Cardiac muscle cell (in vitro differentiated cells and primary cell): Measurements from ENCODE around the gene LCN9. TPM values are rescaled to one million over a fixed set of nuclear protein-coding genes. Genes with fewer than 3 reads are reported as not detected.

Source experiments
- DNase-seq, 2 donors: peaks; one replicate each; pipeline versions ENCODE4 v3.0.0 to v3.0.0-alpha.2; 2010 to 2017; ENCODE audit warnings: low read depth in 1 of 2, low spot score in 1 of 2
- H3K27ac ChIP-seq: fragments of 200-600 bp; sonication (generic); 2 replicates; pipeline ENCODE4 v1.5.1; 2016
- H3K27me3 ChIP-seq: fragments of 200-600 bp; sonication (generic); 2 replicates; pipeline ENCODE4 v1.6.0; 2016; ENCODE audit warnings: control low read depth
- H3K36me3 ChIP-seq: fragments of 200-600 bp; sonication (generic); 2 replicates; pipeline ENCODE4 v1.5.1; 2016; ENCODE audit warnings: control low read depth
- H3K4me1 ChIP-seq: fragments of 200-600 bp; sonication (generic); 2 replicates; pipeline ENCODE4 v1.8.1; 2017; ENCODE audit warnings: low read depth, mild to moderate bottlenecking, mixed run types
- H3K4me3 ChIP-seq: fragments of 200-600 bp; sonication (generic); 2 replicates; pipeline ENCODE4 v1.5.1; 2016; ENCODE audit warnings: mild to moderate bottlenecking
- H3K9me3 ChIP-seq: fragments of 200-600 bp; sonication (generic); 2 replicates; pipeline ENCODE4 v1.5.1; 2017; ENCODE audit warnings: low read depth, mild to moderate bottlenecking, control low read depth
- polyA plus RNA-seq: library from polyadenylated mRNA; unstranded; fragments of >200 nt; fragmentation: Nextera tagmentation; extraction: Ambion mirVana; gene quantifications from 2 replicates; pipeline ENCODE4 v1.2.1, GENCODE V29; 2016
- total RNA-seq: library from RNA; depleted of rRNA; stranded (reverse); fragments of >200 nt; gene quantifications from 2 replicates; pipeline ENCODE4 v1.2.3, GENCODE V29; 2016
- TF ChIP-seq, protein P1 (sequence below): IDR thresholded peaks from 2 replicates; pipeline ENCODE4 v1.5.1; 2012; ENCODE audit warnings: low read depth, mild to moderate bottlenecking, low read length

LCN9 gene
- total and polyA plus RNA-seq, 2 experiments from 2014 or later, result 0.17 TPM; not detected in 1

DNA sequence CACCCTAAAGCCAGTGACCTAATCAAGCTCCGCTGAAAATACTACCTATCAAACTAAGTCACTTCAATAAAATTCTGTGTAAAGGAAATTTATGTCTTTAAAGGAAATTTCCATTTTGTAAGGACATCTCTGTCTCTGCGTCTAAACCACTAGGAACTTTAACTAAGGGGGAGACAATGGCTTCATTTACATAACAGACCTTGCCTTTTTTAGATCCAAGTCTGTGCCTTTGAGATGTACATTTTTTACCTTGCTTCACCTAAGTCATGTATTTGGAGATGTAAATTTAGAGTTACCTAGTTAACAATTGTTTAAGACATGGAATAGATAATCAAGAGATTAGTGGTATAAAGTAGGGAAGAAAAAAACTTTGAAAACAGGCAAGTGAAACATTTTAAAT is 13.6 kb upstream of the LCN9 start:
- Histone ChIP-seq H3K4me1 (no peaks in the 10 kb centered on the region), H3K36me3 (no peaks in the 10 kb centered on the region), H3K4me3 (no peak overlapping the region), H3K9me3 (no peaks in the 10 kb centered on the region), H3K27me3 (no peaks in the 10 kb centered on the region), H3K27ac (no peak overlapping the region)
- DNase-seq, result no peak
- TF ChIP-seq, protein P1, sequence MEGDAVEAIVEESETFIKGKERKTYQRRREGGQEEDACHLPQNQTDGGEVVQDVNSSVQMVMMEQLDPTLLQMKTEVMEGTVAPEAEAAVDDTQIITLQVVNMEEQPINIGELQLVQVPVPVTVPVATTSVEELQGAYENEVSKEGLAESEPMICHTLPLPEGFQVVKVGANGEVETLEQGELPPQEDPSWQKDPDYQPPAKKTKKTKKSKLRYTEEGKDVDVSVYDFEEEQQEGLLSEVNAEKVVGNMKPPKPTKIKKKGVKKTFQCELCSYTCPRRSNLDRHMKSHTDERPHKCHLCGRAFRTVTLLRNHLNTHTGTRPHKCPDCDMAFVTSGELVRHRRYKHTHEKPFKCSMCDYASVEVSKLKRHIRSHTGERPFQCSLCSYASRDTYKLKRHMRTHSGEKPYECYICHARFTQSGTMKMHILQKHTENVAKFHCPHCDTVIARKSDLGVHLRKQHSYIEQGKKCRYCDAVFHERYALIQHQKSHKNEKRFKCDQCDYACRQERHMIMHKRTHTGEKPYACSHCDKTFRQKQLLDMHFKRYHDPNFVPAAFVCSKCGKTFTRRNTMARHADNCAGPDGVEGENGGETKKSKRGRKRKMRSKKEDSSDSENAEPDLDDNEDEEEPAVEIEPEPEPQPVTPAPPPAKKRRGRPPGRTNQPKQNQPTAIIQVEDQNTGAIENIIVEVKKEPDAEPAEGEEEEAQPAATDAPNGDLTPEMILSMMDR, result no peak

DNA sequence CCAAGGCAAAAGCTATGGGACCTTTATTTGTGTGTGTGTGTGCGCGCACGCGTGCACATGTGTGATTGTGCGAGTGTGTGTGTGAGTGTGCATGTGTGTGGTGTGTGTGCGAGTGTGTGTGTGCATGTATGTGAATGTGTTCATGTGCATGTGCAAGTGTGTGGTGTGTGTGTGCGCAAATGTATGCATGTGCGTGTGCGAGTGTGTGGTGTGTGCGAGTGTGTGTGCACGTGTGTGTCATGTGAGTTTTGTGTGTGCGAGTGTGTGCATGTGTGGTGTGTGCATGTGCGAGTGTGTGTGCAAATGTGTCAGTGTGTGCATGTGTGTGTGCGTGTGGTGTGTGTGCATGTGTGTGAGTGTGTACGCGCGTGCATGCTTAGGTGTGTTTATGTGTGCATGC is 12.7 kb upstream of the LCN9 start:
- DNase-seq, result no peak
- Histone ChIP-seq H3K36me3 (no peaks in the 10 kb centered on the region), H3K9me3 (no peaks in the 10 kb centered on the region), H3K4me1 (no peaks in the 10 kb centered on the region), H3K27me3 (no peaks in the 10 kb centered on the region), H3K4me3 (no peak overlapping the region), H3K27ac (no peak overlapping the region)
- TF ChIP-seq, protein P1, result no peak

DNA sequence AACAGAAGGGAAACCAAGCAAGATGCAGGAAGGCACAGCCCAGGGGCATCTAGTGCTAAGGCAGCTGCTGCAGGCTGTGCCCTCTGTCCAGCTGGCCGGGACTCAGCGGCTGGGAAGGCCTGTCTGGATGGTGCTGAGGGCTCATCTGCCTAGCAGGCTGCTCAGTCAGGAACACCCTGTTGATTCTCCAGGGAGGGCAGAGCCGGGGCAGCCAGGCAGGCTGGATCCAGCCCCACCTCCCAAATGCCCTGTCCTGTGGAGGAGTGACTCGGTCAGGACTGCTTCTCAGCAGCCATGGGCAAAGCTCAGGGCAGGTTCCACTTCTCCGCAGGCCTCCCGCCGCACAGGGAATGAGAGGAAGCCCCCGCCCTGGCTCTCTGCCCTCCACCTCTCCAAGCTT is 7.8 kb upstream of the LCN9 start:
- DNase-seq, result no peak
- TF ChIP-seq, protein P1, result no peak
- no peak overlapping the region for H3K4me3 ChIP-seq
- H3K27ac ChIP-seq, result no peak overlapping the region
- H3K27me3 ChIP-seq, result no peaks in the 10 kb centered on the region
- H3K4me1 ChIP-seq, result no peaks in the 10 kb centered on the region
- H3K36me3 ChIP-seq, result no peaks in the 10 kb centered on the region
- no peaks in the 10 kb centered on the region for H3K9me3 ChIP-seq

DNA sequence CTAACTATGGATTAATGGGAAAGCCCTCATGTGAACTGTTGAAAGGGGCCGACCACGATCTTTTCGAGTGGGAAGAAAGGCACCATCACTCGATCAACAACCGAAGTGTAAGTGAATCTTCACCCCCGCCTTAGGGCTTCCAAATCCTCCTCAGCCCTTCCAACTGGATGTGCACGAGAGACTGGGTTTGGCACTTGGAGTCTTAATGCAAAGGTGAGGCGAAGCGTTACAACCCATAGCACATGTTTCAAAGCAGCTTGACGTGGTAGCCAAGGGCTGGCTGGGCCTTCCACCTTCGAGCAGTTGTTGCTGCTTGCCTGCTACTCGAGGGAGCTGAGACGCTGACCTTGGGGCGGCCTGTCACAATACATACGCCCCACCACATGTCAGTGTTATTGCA is 5.7 kb upstream of the LCN9 start:
- Histone ChIP-seq H3K9me3 (no peaks in the 10 kb centered on the region), H3K36me3 (no peaks in the 10 kb centered on the region), H3K4me3 (no peak overlapping the region), H3K4me1 (peaks cover 6% of the 10 kb centered on the region), H3K27ac (no peak overlapping the region), H3K27me3 (no peaks in the 10 kb centered on the region)
- TF ChIP-seq, protein P1, result no peak
- DNase-seq, result no peak

DNA sequence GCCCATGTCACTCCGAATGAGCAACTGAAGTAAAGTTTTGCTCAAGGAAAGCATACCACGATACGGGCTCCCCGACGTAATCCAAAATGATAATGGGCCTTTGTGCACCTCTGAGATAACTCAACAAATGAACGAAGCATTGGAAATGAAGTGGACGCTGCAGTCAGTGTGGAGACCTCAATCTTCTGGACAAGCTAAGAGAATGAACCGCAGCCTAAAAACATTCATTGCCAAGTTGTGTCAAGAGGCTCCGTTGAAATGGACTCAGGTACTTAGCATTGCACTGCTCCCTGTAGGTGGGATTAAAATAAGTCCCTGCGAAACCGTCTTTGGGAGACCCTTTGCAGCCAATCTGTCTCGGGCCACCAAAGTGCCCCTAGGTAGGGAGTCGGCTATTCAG is 3.9 kb upstream of the LCN9 start:
- TF ChIP-seq, protein P1, result no peak
- Histone ChIP-seq H3K9me3 (no peaks in the 10 kb centered on the region), H3K4me1 (peaks cover 8% of the 10 kb centered on the region), H3K4me3 (no peak overlapping the region), H3K27me3 (no peaks in the 10 kb centered on the region), H3K36me3 (no peaks in the 10 kb centered on the region), H3K27ac (no peak overlapping the region)
- no peak for DNase-seq

DNA sequence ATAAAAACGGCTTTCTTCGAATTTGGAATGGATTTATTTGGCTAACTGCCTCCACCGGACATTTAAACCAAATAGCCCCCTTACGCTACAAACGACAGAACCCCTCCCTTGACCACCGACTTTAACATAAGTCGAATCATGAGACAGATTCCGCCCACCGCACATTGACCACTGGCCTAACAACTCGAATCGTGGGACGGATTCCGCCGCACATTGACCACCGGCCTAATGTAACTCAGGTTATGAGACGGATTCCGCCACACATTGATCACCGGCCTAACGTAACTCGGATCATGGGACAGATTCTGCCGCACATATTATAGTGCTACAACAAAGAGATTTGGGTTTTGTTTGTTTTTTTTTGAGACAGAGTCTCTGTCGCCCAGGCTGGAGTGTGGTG is 2.7 kb upstream of the LCN9 start:
- Histone ChIP-seq H3K36me3 (no peaks in the 10 kb centered on the region), H3K27ac (no peak overlapping the region), H3K27me3 (no peaks in the 10 kb centered on the region), H3K4me1 (peaks cover 8% of the 10 kb centered on the region), H3K9me3 (no peaks in the 10 kb centered on the region), H3K4me3 (no peak overlapping the region)
- TF ChIP-seq, protein P1, result no peak
- DNase-seq, result no peak
